ENCODE measurements around the gene ELOA.
"Not testable (repeated sequence)": the region's sequence is repeated elsewhere in the genome, so short reads cannot be mapped to it uniquely, and the experiment has no call there.

Gene ELOA

GRCh38 chr1:23802809-23803342 is 59.6 kb downstream of the ELOA start:
- not testable (repeated sequence) for DNase-seq

GRCh38 chr1:23803674-23804073 is 60.4 kb downstream of the ELOA start:
- DNase-seq, result no peak

DNA sequence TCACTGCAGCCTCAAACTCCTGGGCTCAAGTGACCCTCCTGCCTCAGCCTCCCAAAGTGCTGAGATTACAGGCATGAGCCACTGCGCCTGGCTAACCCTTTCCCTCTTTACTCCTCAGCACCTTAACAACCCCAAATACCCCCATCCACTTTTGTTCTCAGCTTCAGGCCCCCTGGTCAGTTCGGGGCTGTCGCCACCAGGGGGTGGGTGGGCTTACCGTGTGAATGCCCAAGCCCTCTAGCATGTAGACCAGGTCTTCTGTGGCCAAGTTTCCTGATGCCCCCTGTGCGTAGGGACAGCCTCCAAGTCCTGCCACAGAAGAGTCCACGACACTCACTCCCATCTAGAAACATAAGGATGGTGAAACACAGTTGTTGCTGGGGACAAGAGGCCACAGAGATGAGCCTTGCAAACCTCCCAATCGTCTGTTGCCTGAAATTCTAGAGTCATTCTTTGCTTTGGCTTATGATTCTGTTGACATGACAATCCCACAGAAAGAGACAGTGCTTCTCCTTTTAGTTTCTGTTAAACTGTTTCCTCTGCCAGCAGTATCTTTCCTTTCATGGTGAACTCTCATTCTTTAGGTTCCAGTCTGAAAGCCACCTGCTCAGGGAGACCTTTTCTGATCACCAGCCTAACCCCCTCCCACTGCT is 61.0 kb downstream of the ELOA start:
- no peak for DNase-seq

- DNase-seq, result no peak
Observed at GRCh38 chr1:23805025-23805424, 61.8 kb downstream of the ELOA start.

- DNase-seq, result no peak
Observed at GRCh38 chr1:23806280-23806679, 63.0 kb downstream of the ELOA start.

DNA sequence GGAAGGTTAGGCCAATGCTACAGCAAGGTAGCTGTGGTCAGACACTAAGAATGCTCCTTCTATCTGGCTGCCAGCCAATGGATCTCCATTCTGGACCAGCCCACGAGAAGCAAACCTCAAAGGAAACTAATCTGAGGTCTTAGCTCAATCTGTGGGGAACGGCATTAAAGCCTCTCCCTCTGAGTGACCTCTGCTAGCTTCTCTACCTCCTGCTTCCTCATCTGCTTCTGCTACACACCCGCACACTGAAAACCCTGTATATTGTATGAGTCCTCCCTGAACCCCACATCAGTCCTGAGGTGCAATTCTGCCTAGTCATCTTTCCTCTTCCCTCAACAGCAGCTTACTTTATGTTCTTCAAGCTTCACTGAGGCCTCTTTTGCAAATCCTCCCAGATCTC is 64.2 kb downstream of the ELOA start:
- DNase-seq, result no peak

GRCh38 chr1:23809751-23810171 is 66.5 kb downstream of the ELOA start:
- peak; percentile 52 for DNase-seq

GRCh38 chr1:23810818-23811540 is 67.7 kb downstream of the ELOA start:
- peak; percentile 6 for DNase-seq

Data from NCI-H510A treated with DMSO at 0.1 percent for 48 hours (cell line).